ENCODE measurements around the gene SKP2. TPM values are rescaled to one million over a fixed set of nuclear protein-coding genes. Genes with fewer than 3 reads are reported as not detected.
A peak's percentile ranks its signal among the peaks of the same experiment; 100 is the strongest.

SKP2 gene
- total RNA-seq, 1 donor from 2014 or later, result 14.4 TPM

- H3K4me3 ChIP-seq, result peak overlapping the region in 1 of 2 donors; percentile 83
- DNase-seq (ENCODE audit: low spot score in 2 of 2), result no peak
- TF ChIP-seq CTCF (IDR thresholded peaks at IDR 0.05), result no peak
- no peaks in the 10 kb centered on the region for H3K27me3 ChIP-seq
- H3K27ac ChIP-seq, result no peak overlapping the region
- H3K4me1 ChIP-seq, result peaks cover 0 to 4% of the 10 kb centered on the region in 2 donors
- no peaks in the 10 kb centered on the region for H3K9me3 ChIP-seq
- intact Hi-C loops (cut with DNase I), result loop anchor here (2.0 to 5.0 kb wide), 5 partner anchors 90 to 1221 kb away; partner anchors contain the start of genes NIPBL, NUP155 and RANBP3L
- H3K36me3 ChIP-seq, result peaks cover 0 to 4% of the 10 kb centered on the region in 2 donors
Observed at GRCh38 chr5:36153298-36153677, 1.4 kb downstream of the SKP2 start.

GRCh38 chr5:36153726-36154125 is 1.8 kb downstream of the SKP2 start:
- peaks cover 0 to 4% of the 10 kb centered on the region in 2 donors for H3K4me1 ChIP-seq
- no peak for TF ChIP-seq CTCF (IDR thresholded peaks at IDR 0.05)
- H3K36me3 ChIP-seq, result peaks cover 0 to 5% of the 10 kb centered on the region in 2 donors
- no peak for DNase-seq (ENCODE audit: low spot score in 2 of 2)
- H3K27me3 ChIP-seq, result no peaks in the 10 kb centered on the region
- no peak overlapping the region for H3K27ac ChIP-seq
- H3K9me3 ChIP-seq, result no peaks in the 10 kb centered on the region
- H3K4me3 ChIP-seq, result no peak overlapping the region
- intact Hi-C loops (cut with DNase I), result loop anchor here (2.0 to 5.0 kb wide), 5 partner anchors 89 to 1221 kb away; partner anchors contain the start of genes NIPBL, NUP155 and RANBP3L

GRCh38 chr5:36155291-36155690 is 3.4 kb downstream of the SKP2 start:
- Histone ChIP-seq H3K9me3 (no peaks in the 10 kb centered on the region), H3K27me3 (no peaks in the 10 kb centered on the region), H3K4me1 (peaks cover 0 to 1% of the 10 kb centered on the region in 2 donors), H3K4me3 (no peak overlapping the region), H3K27ac (no peak overlapping the region), H3K36me3 (peaks cover 9 to 14% of the 10 kb centered on the region in 2 donors)
- TF ChIP-seq CTCF (IDR thresholded peaks at IDR 0.05), result no peak
- intact Hi-C loops (cut with DNase I), result no loop called here
- no peak for DNase-seq (ENCODE audit: low spot score in 2 of 2)

DNA sequence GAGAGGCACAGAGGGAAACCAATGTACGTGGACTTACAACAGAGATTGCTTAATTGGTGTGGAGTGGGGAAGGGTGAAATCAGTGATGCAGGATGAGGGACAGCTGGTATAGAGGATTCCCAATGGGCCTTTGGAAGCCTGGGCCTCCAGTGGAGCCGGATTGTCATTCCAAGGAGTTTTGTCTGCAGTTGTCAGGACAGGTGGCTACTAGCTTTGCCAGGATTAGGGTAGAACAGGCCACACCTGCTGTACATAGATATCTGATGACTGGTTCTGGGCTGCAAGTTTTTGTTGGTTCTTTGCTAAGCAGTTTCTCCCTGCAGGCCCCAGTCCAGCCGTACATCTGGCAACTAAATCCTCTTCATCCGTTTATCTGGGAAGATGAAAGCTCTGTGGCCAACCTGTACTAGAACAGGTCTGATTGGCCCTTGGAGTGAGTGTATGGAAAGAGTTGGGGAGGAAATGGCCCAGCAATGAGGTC is 4.2 kb downstream of the SKP2 start:
- Histone ChIP-seq H3K4me1 (no peaks in the 10 kb centered on the region), H3K9me3 (no peaks in the 10 kb centered on the region), H3K36me3 (peaks cover 9 to 14% of the 10 kb centered on the region in 2 donors), H3K27ac (no peak overlapping the region), H3K4me3 (no peak overlapping the region), H3K27me3 (no peaks in the 10 kb centered on the region)
- DNase-seq (ENCODE audit: low spot score in 2 of 2), result no peak
- no peak for TF ChIP-seq CTCF (IDR thresholded peaks at IDR 0.05)
- intact Hi-C loops (cut with DNase I), result no loop called here

DNA sequence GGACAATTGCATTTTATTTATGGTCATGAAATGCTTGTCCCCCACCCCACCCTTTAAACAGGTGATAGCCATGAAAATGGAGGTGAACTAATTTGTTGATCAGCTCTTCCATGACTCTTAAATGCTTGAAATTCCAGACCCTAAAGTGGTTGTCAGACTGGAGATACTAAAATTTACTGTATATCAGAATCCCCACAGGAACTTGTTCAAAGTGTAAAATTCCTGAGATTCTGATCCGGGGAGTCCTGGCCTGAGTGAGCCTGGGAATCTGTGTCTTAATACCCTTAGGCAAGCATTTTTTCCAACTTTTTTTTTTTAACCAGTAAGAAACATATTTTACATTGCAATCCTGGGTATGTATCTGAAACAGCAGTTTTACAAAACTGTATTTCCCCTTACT is 4.7 kb downstream of the SKP2 start:
- no peak overlapping the region for H3K27ac ChIP-seq
- H3K27me3 ChIP-seq, result no peaks in the 10 kb centered on the region
- TF ChIP-seq CTCF (IDR thresholded peaks at IDR 0.05), result no peak
- H3K4me1 ChIP-seq, result no peaks in the 10 kb centered on the region
- intact Hi-C loops (cut with DNase I), result no loop called here
- H3K4me3 ChIP-seq, result no peak overlapping the region
- no peak for DNase-seq (ENCODE audit: low spot score in 2 of 2)
- H3K9me3 ChIP-seq, result no peaks in the 10 kb centered on the region
- H3K36me3 ChIP-seq, result peaks cover 9 to 18% of the 10 kb centered on the region in 2 donors

- no peak for TF ChIP-seq CTCF (IDR thresholded peaks at IDR 0.05)
- intact Hi-C loops (cut with DNase I), result no loop called here
- peaks cover 15 to 32% of the 10 kb centered on the region in 2 donors for H3K36me3 ChIP-seq
- H3K27me3 ChIP-seq, result no peaks in the 10 kb centered on the region
- no peaks in the 10 kb centered on the region for H3K9me3 ChIP-seq
- H3K4me3 ChIP-seq, result no peak overlapping the region
- DNase-seq (ENCODE audit: low spot score in 2 of 2), result no peak
- no peaks in the 10 kb centered on the region for H3K4me1 ChIP-seq
- H3K27ac ChIP-seq, result no peak overlapping the region
Observed at GRCh38 chr5:36158144-36158543, 6.2 kb downstream of the SKP2 start.

Measured in ascending aorta (tissue), 2 donors.